Liver (tissue), 9 donors: Measurements from ENCODE around the gene PLXNA2. TPM values are rescaled to one million over a fixed set of nuclear protein-coding genes. Genes with fewer than 3 reads are reported as not detected.

Experiments used
- DNase-seq: peaks from one replicate; pipeline ENCODE4 v3.0.0-alpha.2; 2017; ENCODE audit warnings: low spot score
- H3K27ac ChIP-seq, 2 donors: one replicate each; pipeline ENCODE4 v1.7.0; 2013; ENCODE audit warnings: inconsistent platforms in 2 of 2, low read length in 2 of 2, control low read depth in 1 of 2, low read depth in 1 of 2, mild to moderate bottlenecking in 1 of 2
- H3K27me3 ChIP-seq, 4 donors: one replicate each; pipeline versions ENCODE4 v1.6.1 to v1.7.0; 2013; ENCODE audit warnings: low read length in 3 of 4, inconsistent platforms in 1 of 4, mild to moderate bottlenecking in 1 of 4, moderate library complexity in 1 of 4; ENCODE audit not compliant: control insufficient read depth in 4 of 4, insufficient read depth in 4 of 4
- H3K36me3 ChIP-seq, 4 donors: one replicate each; pipeline versions ENCODE4 v1.6.1 to v1.7.0; 2013; ENCODE audit warnings: low read length in 3 of 4, mild to moderate bottlenecking in 3 of 4, low read depth in 1 of 4, moderate library complexity in 1 of 4; ENCODE audit not compliant: control insufficient read depth in 4 of 4, insufficient read depth in 3 of 4
- H3K4me1 ChIP-seq, 4 donors: one replicate each; pipeline versions ENCODE4 v1.6.1 to v1.7.0; 2013; ENCODE audit warnings: low read length in 3 of 4, mild to moderate bottlenecking in 3 of 4, moderate library complexity in 1 of 4; ENCODE audit not compliant: control insufficient read depth in 4 of 4, insufficient read depth in 4 of 4
- H3K4me3 ChIP-seq, 3 donors: one replicate each; pipeline versions ENCODE4 v1.6.1 to v1.7.0; 2013; ENCODE audit warnings: low read length in 3 of 3, control low read depth in 1 of 3, low read depth in 1 of 3, mild to moderate bottlenecking in 1 of 3
- H3K9ac ChIP-seq, 2 donors: one replicate each; pipeline ENCODE4 v1.7.0; 2013; ENCODE audit warnings: low read length in 2 of 2, mild to moderate bottlenecking in 2 of 2, moderate library complexity in 2 of 2, control low read depth in 1 of 2, low read depth in 1 of 2
- H3K9me3 ChIP-seq, 4 donors: one replicate each; pipeline versions ENCODE4 v1.6.1 to v1.7.0; 2013; ENCODE audit warnings: low read length in 3 of 4; ENCODE audit not compliant: control insufficient read depth in 4 of 4
- ATF3 ChIP-seq: IDR thresholded peaks from 2 replicates; pipeline ENCODE4 v1.6.1; 2016; ENCODE audit warnings: antibody characterized with exemption
- CTCF ChIP-seq: fragments of 150-350 bp; IDR thresholded peaks from 2 replicates; pipeline ENCODE4 v1.5.1; 2017; ENCODE audit warnings: improper control_type of control experiment, low read depth, low read length; ENCODE audit not compliant: missing input control
- EGR1 ChIP-seq, 2 donors: IDR thresholded peaks; 2 replicates each; pipeline ENCODE4 v1.6.1; 2016 to 2018; ENCODE audit warnings: antibody characterized with exemption in 2 of 2, low read depth in 2 of 2
- FOXA1 ChIP-seq: IDR thresholded peaks from 2 replicates; pipeline ENCODE4 v1.6.1; 2016; ENCODE audit warnings: antibody characterized with exemption
- FOXA2 ChIP-seq: IDR thresholded peaks from 2 replicates; pipeline ENCODE4 v1.6.1; 2016; ENCODE audit warnings: antibody characterized with exemption
- GABPA ChIP-seq, 2 donors: IDR thresholded peaks in 1 of 2; conservative IDR thresholded peaks in 1 of 2; 2 replicates each; pipeline ENCODE4 v1.6.1; 2016; ENCODE audit warnings: antibody characterized with exemption in 2 of 2, mild to moderate bottlenecking in 1 of 2, moderate library complexity in 1 of 2
- HNF4A ChIP-seq, 2 donors: conservative IDR thresholded peaks; 2 replicates each; pipeline ENCODE4 v1.6.1; 2016; ENCODE audit warnings: antibody characterized with exemption in 2 of 2, mild to moderate bottlenecking in 2 of 2
- HNF4G ChIP-seq: IDR thresholded peaks from 2 replicates; pipeline ENCODE4 v1.6.1; 2016; ENCODE audit warnings: antibody characterized with exemption
- JUND ChIP-seq, 2 donors: IDR thresholded peaks; 2 replicates each; pipeline ENCODE4 v1.6.1; 2016; ENCODE audit warnings: antibody characterized with exemption in 2 of 2
- MAX ChIP-seq: IDR thresholded peaks from 2 replicates; pipeline ENCODE4 v1.6.1; 2016; ENCODE audit warnings: antibody characterized with exemption
- NR2F2 ChIP-seq: IDR thresholded peaks from 2 replicates; pipeline ENCODE4 v1.6.1; 2016; ENCODE audit warnings: antibody characterized with exemption
- RAD21 ChIP-seq, 2 donors: IDR thresholded peaks; 2 replicates each; pipeline ENCODE4 v1.6.1; 2016; ENCODE audit warnings: antibody characterized with exemption in 2 of 2, mild to moderate bottlenecking in 2 of 2
- REST ChIP-seq: IDR thresholded peaks from 2 replicates; pipeline ENCODE4 v1.6.1; 2016; ENCODE audit warnings: antibody characterized with exemption, mild to moderate bottlenecking
- RXRA ChIP-seq, 2 donors: IDR thresholded peaks; 2 replicates each; pipeline ENCODE4 v1.6.1; 2017 to 2018; ENCODE audit warnings: antibody characterized with exemption in 2 of 2, mild to moderate bottlenecking in 1 of 2
- SP1 ChIP-seq: IDR thresholded peaks from 2 replicates; pipeline ENCODE4 v1.6.1; 2018; ENCODE audit warnings: antibody characterized with exemption, mild to moderate bottlenecking
- TAF1 ChIP-seq: conservative IDR thresholded peaks from 2 replicates; pipeline ENCODE4 v1.6.1; 2016; ENCODE audit warnings: antibody characterized with exemption, mild to moderate bottlenecking
- ZBTB33 ChIP-seq: IDR thresholded peaks from 2 replicates; pipeline ENCODE4 v1.6.1; 2016; ENCODE audit warnings: antibody characterized with exemption
- WGBS: extraction: QIAGEN DNeasy Blood & Tissue Kit; methylation state at CpG from one replicate; pipeline ENCODE4 v1.1.7; 2013; 5-methylcytosine and 5-hydroxymethylcytosine counted together
- polyA plus RNA-seq, 2 donors: library from polyadenylated mRNA; stranded (reverse) in 1 of 2; unstranded in 1 of 2; fragments of 200-250 nt in 1 of 2; fragments of >200 nt in 1 of 2; fragmentation: Nextera tagmentation in 1 of 2; extraction: Ambion mirVana in 1 of 2; gene quantifications; one replicate each; pipeline versions ENCODE4 v1.2.1 to v1.2.3, GENCODE V29; 2013 to 2015
- total RNA-seq, 2 donors: library from RNA; depleted of rRNA; stranded (reverse); fragments of >200 nt; gene quantifications; one replicate each; pipeline ENCODE4 v1.2.3, GENCODE V29; 2014
- donor health status: healthy.
- donor health status: healthy.
- donor health status: healthy.
- donor health status: healthy.
- donor health status: healthy.

PLXNA2 gene
- total and polyA plus RNA-seq, 4 donors, result 1.8 to 9.2 (median 2.8) TPM

GRCh38 chr1:208181364-208181763 lies 62.8 kb downstream of the PLXNA2 start:
- no peak overlapping the region for H3K9ac ChIP-seq
- no peaks in the 10 kb centered on the region for H3K27me3 ChIP-seq
- H3K36me3 ChIP-seq, result no peaks in the 10 kb centered on the region
- H3K4me3 ChIP-seq, result no peak overlapping the region
- H3K27ac ChIP-seq, result no peak overlapping the region
- TF ChIP-seq ATF3, result no peak
- no peak for TF ChIP-seq FOXA1
- TF ChIP-seq MAX, result no peak
- TF ChIP-seq ZBTB33, result no peak
- no peak for TF ChIP-seq JUND (IDR thresholded peaks at IDR 0.05)
- no peak for TF ChIP-seq REST
- no peak for TF ChIP-seq NR2F2
- TF ChIP-seq HNF4G, result no peak
- no peak for TF ChIP-seq SP1
- no peak for TF ChIP-seq CTCF
- TF ChIP-seq EGR1 (IDR thresholded peaks at IDR 0.05; ENCODE audit: low read depth in 2 of 2), result no peak
- peaks cover 9 to 56% (median 40%) of the 10 kb centered on the region in 4 donors for H3K4me1 ChIP-seq
- DNase-seq, result no peak
- no peaks in the 10 kb centered on the region for H3K9me3 ChIP-seq
- WGBS, result 49% methylated on average over 4 of the region's 4 CpGs

- no peak overlapping the region for H3K9ac ChIP-seq
- H3K4me1 ChIP-seq, result peaks cover 9 to 56% (median 40%) of the 10 kb centered on the region in 4 donors
- H3K9me3 ChIP-seq, result no peaks in the 10 kb centered on the region
- 79% methylated on average over 7 of the region's 7 CpGs for WGBS
- no peaks in the 10 kb centered on the region for H3K36me3 ChIP-seq
- no peak overlapping the region for H3K4me3 ChIP-seq
- DNase-seq, result no peak
- H3K27ac ChIP-seq, result no peak overlapping the region
- H3K27me3 ChIP-seq, result no peaks in the 10 kb centered on the region
- TF ChIP-seq CTCF (no peak), EGR1 (IDR thresholded peaks at IDR 0.05; ENCODE audit: low read depth in 2 of 2) (no peak), HNF4G (no peak), FOXA2 (no peak), HNF4A (conservative IDR thresholded peaks at IDR 0.05) (no peak), JUND (IDR thresholded peaks at IDR 0.05) (no peak), RAD21 (IDR thresholded peaks at IDR 0.05) (no peak), TAF1 (no peak), NR2F2 (no peak), RXRA (IDR thresholded peaks at IDR 0.05) (no peak), ATF3 (no peak), GABPA (IDR thresholded peaks at IDR 0.05 in 1 of 2, conservative IDR thresholded peaks at IDR 0.05 in 1 of 2) (no peak), REST (no peak)
These were observed 63.8 kb downstream of the PLXNA2 start for GRCh38 chr1:208180421-208180820.
